Measurements from ENCODE around the gene FARP1.

DNA sequence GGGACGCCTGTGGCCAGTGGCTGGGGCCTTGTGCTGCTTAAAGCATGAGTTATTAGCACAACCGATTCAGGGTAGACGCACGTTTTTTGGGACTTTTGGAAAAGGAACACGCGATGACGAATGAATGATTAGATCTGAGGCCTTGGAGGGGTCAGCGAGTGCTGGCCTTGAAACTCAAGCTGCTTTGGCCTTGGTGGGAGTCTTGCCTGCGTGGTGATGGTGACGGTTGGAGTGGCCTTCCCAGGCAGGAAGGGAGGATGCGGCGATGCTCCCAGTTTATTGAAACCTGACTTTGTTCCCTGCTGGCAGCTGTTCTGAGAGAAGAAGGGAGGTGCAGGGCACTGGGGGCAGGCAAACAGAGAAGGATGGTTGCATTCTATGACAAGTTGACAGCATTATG, 97.2 kb downstream of the FARP1 start:
- TF ChIP-seq, protein P1, sequence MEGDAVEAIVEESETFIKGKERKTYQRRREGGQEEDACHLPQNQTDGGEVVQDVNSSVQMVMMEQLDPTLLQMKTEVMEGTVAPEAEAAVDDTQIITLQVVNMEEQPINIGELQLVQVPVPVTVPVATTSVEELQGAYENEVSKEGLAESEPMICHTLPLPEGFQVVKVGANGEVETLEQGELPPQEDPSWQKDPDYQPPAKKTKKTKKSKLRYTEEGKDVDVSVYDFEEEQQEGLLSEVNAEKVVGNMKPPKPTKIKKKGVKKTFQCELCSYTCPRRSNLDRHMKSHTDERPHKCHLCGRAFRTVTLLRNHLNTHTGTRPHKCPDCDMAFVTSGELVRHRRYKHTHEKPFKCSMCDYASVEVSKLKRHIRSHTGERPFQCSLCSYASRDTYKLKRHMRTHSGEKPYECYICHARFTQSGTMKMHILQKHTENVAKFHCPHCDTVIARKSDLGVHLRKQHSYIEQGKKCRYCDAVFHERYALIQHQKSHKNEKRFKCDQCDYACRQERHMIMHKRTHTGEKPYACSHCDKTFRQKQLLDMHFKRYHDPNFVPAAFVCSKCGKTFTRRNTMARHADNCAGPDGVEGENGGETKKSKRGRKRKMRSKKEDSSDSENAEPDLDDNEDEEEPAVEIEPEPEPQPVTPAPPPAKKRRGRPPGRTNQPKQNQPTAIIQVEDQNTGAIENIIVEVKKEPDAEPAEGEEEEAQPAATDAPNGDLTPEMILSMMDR (IDR thresholded peaks at IDR 0.05; ENCODE audit: insufficient read depth, low read depth, low read length), result no peak
- TF ChIP-seq EZH2 (IDR thresholded peaks at IDR 0.05; ENCODE audit: insufficient read depth, low read length), result no peak

Measured in astrocyte (in vitro differentiated cells and primary cell).